CD4-positive, alpha-beta T cell treated with Interleukin-4 for 1 hour (primary cell): ENCODE measurements around the gene POLE.
"Not testable (repeated sequence)": the region's sequence is repeated elsewhere in the genome, so short reads cannot be mapped to it uniquely, and the experiment has no call there.

ENCODE experiments used
- DNase-seq, 2 donors: peaks; one replicate each; pipeline ENCODE4 v3.0.0-alpha.2; 2020 to 2022

POLE gene

GRCh38 chr12:132610051-132610759 is 76.9 kb downstream of the POLE start, which contains the start of gene LRCOL1:
TSS of gene LRCOL1 (minus strand) at chr12:132610582. CDS start at chr12:132606251, 4,331 bp downstream.
- DNase-seq, result no peak

GRCh38 chr12:132608231-132609171 is 78.6 kb downstream of the POLE start:
- DNase-seq, result no peak

GRCh38 chr12:132606927-132607326 is 80.2 kb downstream of the POLE start:
- no peak for DNase-seq

- no peak for DNase-seq
These were observed 80.7 kb downstream of the POLE start for GRCh38 chr12:132606466-132606865.

GRCh38 chr12:132605892-132606291 is 81.2 kb downstream of the POLE start:
- no peak for DNase-seq

- no peak for DNase-seq
These were observed 82.3 kb downstream of the POLE start for GRCh38 chr12:132604668-132605441.

- no peak for DNase-seq
These were observed 83.0 kb downstream of the POLE start for GRCh38 chr12:132604151-132604618.

GRCh38 chr12:132603240-132604150 is 83.6 kb downstream of the POLE start:
- DNase-seq, result no peak

GRCh38 chr12:132602572-132603239 is 84.4 kb downstream of the POLE start:
- no peak for DNase-seq

- no peak for DNase-seq
These were observed 85.8 kb downstream of the POLE start for GRCh38 chr12:132601171-132601883.

GRCh38 chr12:132600048-132601032 is 86.8 kb downstream of the POLE start:
- peak; percentile 28 to 34 for DNase-seq

GRCh38 chr12:132599502-132599901 is 87.6 kb downstream of the POLE start:
- DNase-seq, result not testable (repeated sequence)

- DNase-seq, result peak; percentile 23 to 64
These were observed 89.5 kb downstream of the POLE start for GRCh38 chr12:132597333-132598316.

- DNase-seq, result no peak
These were observed 91.1 kb downstream of the POLE start for GRCh38 chr12:132596016-132596415.

GRCh38 chr12:132595183-132595582 is 92.0 kb downstream of the POLE start:
- no peak for DNase-seq

GRCh38 chr12:132593938-132594358 is 93.2 kb downstream of the POLE start:
- DNase-seq, result peak in 1 of 2 donors; percentile 29

GRCh38 chr12:132593521-132593920 is 93.6 kb downstream of the POLE start:
- no peak for DNase-seq

- no peak for DNase-seq
These were observed 94.1 kb downstream of the POLE start for GRCh38 chr12:132593071-132593470.
